Muscle layer of duodenum (tissue), 2 donors: ENCODE measurements around the gene CELF4.

Source experiments
- H3K27ac ChIP-seq: one replicate; pipeline ENCODE4 v1.7.0; 2013; ENCODE audit warnings: mild to moderate bottlenecking, low read length
- H3K27me3 ChIP-seq: one replicate; pipeline ENCODE4 v1.7.0; 2013; ENCODE audit warnings: low read depth, mild to moderate bottlenecking, control low read depth, low read length
- H3K36me3 ChIP-seq, 2 donors: one replicate each; pipeline ENCODE4 v1.7.0; 2013; ENCODE audit warnings: low read length in 2 of 2, control low read depth in 1 of 2, mild to moderate bottlenecking in 1 of 2; ENCODE audit not compliant: insufficient read depth in 2 of 2, control insufficient read depth in 1 of 2
- H3K4me1 ChIP-seq, 2 donors: one replicate each; pipeline ENCODE4 v1.7.0; 2013; ENCODE audit warnings: low read length in 2 of 2, mild to moderate bottlenecking in 2 of 2, control low read depth in 1 of 2, moderate library complexity in 1 of 2; ENCODE audit not compliant: insufficient read depth in 2 of 2, control insufficient read depth in 1 of 2
- H3K4me3 ChIP-seq, 2 donors: one replicate each; pipeline ENCODE4 v1.7.0; 2013; ENCODE audit warnings: low read length in 2 of 2, low read depth in 1 of 2, mild to moderate bottlenecking in 1 of 2
- H3K9me3 ChIP-seq, 2 donors: one replicate each; pipeline ENCODE4 v1.7.0; 2013; ENCODE audit warnings: low read length in 2 of 2, control low read depth in 1 of 2, mild to moderate bottlenecking in 1 of 2; ENCODE audit not compliant: control insufficient read depth in 1 of 2
- donor health status: healthy.

Gene CELF4

DNA sequence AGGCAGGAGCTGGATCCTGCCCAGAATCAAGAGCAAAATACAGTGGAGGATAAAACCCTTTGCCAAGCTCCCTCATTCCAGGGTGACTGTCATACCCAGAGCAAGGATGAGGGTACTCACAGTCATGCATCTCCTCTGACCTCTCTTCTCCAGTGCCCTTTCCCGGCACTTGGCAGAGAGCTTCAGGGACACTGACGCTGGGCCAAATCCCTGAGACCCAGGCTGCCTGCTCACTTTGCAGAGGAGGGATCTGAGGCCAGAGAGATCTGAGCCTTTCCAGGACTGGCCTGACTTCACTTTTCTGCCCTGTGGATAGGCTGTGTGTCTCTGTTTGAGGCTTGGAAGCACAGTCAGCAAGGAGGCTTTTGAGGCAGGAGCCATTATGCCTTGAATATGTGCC is 330.0 kb downstream of the CELF4 start:
- Histone ChIP-seq H3K4me3 (no peak overlapping the region), H3K4me1 (peaks cover 0 to 8% of the 10 kb centered on the region in 2 donors), H3K36me3 (no peaks in the 10 kb centered on the region), H3K27me3 (no peaks in the 10 kb centered on the region), H3K9me3 (no peaks in the 10 kb centered on the region), H3K27ac (no peak overlapping the region)

DNA sequence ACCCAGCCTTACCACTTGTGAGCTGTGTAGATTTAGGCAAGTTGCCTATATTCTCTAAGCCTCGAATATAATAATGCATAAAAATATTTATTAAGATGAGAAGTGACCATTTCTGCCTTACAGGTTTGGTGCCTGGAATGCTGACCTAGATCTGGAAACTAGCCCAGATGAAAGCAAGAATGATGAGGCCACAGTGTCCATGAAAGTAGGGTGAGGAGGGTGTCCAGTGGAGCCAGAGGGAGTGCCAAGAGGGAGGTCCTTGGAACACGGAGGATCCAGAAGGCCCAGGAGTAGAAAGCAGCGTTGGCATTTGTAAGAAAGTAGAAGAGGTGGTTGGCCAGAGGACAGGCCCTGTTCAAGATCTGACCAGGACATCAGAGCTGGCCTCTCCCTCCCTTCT is 334.3 kb downstream of the CELF4 start:
- Histone ChIP-seq H3K9me3 (no peaks in the 10 kb centered on the region), H3K36me3 (no peaks in the 10 kb centered on the region), H3K4me3 (no peak overlapping the region), H3K4me1 (peaks cover 0 to 8% of the 10 kb centered on the region in 2 donors), H3K27ac (no peak overlapping the region), H3K27me3 (no peaks in the 10 kb centered on the region)

DNA sequence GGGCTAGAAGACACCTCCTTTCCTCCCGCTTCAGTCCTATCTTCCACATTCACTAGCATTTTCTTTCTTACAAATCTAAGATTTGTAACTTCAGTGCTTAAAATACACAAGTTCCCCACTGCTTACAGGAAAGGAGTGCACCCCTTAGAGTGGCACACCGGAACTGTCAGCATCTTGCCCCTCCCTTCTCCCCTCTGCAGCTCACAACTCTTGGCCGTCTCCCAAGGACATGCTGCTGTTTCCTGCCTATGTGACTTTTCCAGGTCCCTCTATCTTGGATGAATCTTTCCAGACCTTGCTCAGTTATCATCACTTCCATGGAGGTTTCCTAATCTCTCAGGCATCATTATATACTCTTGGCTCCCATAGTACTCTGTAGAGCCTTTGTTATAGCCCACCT is 334.8 kb downstream of the CELF4 start:
- no peak overlapping the region for H3K27ac ChIP-seq

GRCh38 chr18:37225279-37225678 is 340.3 kb downstream of the CELF4 start:
- H3K4me1 ChIP-seq, result no peaks in the 10 kb centered on the region
- H3K9me3 ChIP-seq, result no peaks in the 10 kb centered on the region
- no peaks in the 10 kb centered on the region for H3K27me3 ChIP-seq
- H3K27ac ChIP-seq, result no peak overlapping the region
- H3K36me3 ChIP-seq, result peaks cover 0 to 3% of the 10 kb centered on the region in 2 donors
- no peak overlapping the region for H3K4me3 ChIP-seq

More for the DNA sequence above, 334.8 kb downstream of the CELF4 start:
- H3K4me3 ChIP-seq, result no peak overlapping the region
- no peaks in the 10 kb centered on the region for H3K9me3 ChIP-seq
- H3K36me3 ChIP-seq, result no peaks in the 10 kb centered on the region
- no peaks in the 10 kb centered on the region for H3K27me3 ChIP-seq
- peaks cover 0 to 8% of the 10 kb centered on the region in 2 donors for H3K4me1 ChIP-seq

DNA sequence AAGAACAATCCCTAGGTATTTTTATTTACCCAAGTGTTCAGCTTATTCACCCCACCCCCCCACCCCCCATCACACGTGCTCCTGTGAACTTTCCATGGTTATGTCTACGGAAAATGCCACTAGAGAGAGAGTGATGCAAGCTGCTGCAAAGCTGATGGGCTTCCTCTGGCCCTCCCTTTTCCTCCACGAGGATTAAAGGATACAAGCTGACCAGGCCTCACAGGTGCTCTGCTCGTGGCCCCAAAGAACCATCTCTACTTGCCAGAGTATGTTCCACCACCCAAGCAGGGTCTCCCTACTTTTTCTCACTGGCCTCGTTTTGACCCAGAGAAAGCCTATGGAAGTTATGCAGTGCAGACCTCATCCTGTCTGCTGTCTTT is 342.6 kb downstream of the CELF4 start:
- Histone ChIP-seq H3K4me1 (no peaks in the 10 kb centered on the region), H3K9me3 (no peaks in the 10 kb centered on the region), H3K27ac (no peak overlapping the region), H3K36me3 (peaks cover 0 to 3% of the 10 kb centered on the region in 2 donors), H3K27me3 (no peaks in the 10 kb centered on the region), H3K4me3 (no peak overlapping the region)

DNA sequence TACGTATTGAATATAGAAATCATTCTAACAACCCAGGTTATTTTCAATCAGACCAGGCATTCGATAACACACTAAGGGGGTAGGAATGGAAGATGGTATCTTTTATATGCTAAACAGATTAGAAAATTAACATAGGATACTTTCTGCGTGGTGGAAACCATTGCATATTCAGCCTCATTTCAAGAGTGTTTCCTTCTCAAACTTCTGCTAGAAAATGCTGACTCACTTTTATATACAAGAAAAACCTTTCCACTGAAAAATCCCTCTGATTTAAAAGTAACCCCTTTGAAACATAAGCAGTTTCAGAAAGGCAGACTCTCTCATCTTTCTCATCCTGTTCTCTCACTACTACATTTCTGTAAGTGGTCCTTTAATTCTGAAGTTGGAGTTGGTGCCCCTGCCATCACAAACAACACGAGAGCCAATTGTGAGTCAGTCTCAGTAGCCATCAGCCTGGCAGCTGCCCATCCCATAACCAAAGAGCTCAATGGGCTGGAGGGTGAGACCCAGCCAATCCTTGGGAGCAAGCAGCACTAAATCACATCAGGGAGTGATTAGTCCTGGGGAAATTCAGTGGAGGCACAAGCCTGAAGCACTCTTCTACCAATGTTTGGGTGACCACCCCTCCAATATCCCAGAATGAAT is 343.1 kb downstream of the CELF4 start:
- Histone ChIP-seq H3K4me1 (no peaks in the 10 kb centered on the region), H3K36me3 (peaks cover 0 to 3% of the 10 kb centered on the region in 2 donors), H3K27me3 (no peaks in the 10 kb centered on the region), H3K4me3 (no peak overlapping the region), H3K9me3 (no peaks in the 10 kb centered on the region), H3K27ac (no peak overlapping the region)

- H3K9me3 ChIP-seq, result no peaks in the 10 kb centered on the region
- no peak overlapping the region for H3K4me3 ChIP-seq
- no peak overlapping the region for H3K27ac ChIP-seq
- H3K4me1 ChIP-seq, result no peaks in the 10 kb centered on the region
- no peaks in the 10 kb centered on the region for H3K36me3 ChIP-seq
- no peaks in the 10 kb centered on the region for H3K27me3 ChIP-seq
Measured at GRCh38 chr18:37219257-37219656, 346.3 kb downstream of the CELF4 start.

DNA sequence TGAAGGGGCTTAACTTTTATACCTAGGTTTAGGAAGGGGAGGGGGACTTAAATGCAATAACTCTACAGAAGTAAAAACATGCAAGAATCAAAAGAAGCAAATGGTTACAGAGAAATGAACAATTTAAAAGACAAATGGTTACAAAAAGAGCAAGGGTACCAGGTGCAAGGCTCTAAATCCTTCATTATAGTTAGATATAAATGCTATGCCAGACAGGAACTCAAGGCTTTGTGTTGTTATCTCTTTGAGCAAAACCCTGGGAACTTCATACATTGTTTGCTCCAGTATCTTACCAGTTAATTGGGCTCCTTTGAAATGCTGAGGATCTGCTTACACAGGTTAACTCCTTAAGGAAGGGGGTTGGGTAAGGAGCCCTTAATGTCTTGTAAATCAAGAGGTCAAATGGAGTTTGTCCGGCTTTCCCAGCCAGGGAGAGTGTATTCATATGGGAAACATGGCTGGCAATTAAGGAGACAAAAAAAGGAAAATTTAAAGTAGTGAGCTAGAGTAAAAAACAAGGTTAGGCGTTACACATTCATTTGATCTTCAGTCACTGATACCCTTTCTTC is 347.5 kb downstream of the CELF4 start:
- Histone ChIP-seq H3K4me1 (no peaks in the 10 kb centered on the region), H3K27me3 (no peaks in the 10 kb centered on the region), H3K4me3 (no peak overlapping the region), H3K36me3 (no peaks in the 10 kb centered on the region), H3K27ac (no peak overlapping the region), H3K9me3 (no peaks in the 10 kb centered on the region)

- Histone ChIP-seq H3K27ac (no peak overlapping the region), H3K27me3 (no peaks in the 10 kb centered on the region), H3K36me3 (no peaks in the 10 kb centered on the region), H3K9me3 (no peaks in the 10 kb centered on the region), H3K4me3 (no peak overlapping the region), H3K4me1 (no peaks in the 10 kb centered on the region)
Measured at GRCh38 chr18:37210781-37211180, 354.8 kb downstream of the CELF4 start.

GRCh38 chr18:37207343-37207742 is 358.3 kb downstream of the CELF4 start:
- H3K36me3 ChIP-seq, result no peaks in the 10 kb centered on the region
- no peak overlapping the region for H3K4me3 ChIP-seq
- peaks cover 0 to 8% of the 10 kb centered on the region in 2 donors for H3K9me3 ChIP-seq
- H3K4me1 ChIP-seq, result no peaks in the 10 kb centered on the region
- H3K27me3 ChIP-seq, result no peaks in the 10 kb centered on the region
- no peak overlapping the region for H3K27ac ChIP-seq

- no peaks in the 10 kb centered on the region for H3K4me1 ChIP-seq
- no peaks in the 10 kb centered on the region for H3K27me3 ChIP-seq
- no peaks in the 10 kb centered on the region for H3K36me3 ChIP-seq
- H3K27ac ChIP-seq, result no peak overlapping the region
- peaks cover 0 to 8% of the 10 kb centered on the region in 2 donors for H3K9me3 ChIP-seq
- no peak overlapping the region for H3K4me3 ChIP-seq
Measured at GRCh38 chr18:37199741-37200140, 365.9 kb downstream of the CELF4 start.
